ENCODE data around the gene SPC24.
A peak's percentile ranks its signal among the peaks of the same experiment; 100 is the strongest.

GRCh38 chr19:11137542-11138384, 17.8 kb downstream of the SPC24 start:
- peak; percentile 46 to 95 (median 90) for TF ChIP-seq CTCF (IDR thresholded peaks at IDR 0.05)
- no peak for TF ChIP-seq POLR2A (IDR thresholded peaks at IDR 0.05)
